Natural killer cell (primary cell): ENCODE results near the gene BRD8. TPM values are rescaled to one million over a fixed set of nuclear protein-coding genes. Genes with fewer than 3 reads are reported as not detected.
"Not testable (repeated sequence)": the region's sequence is repeated elsewhere in the genome, so short reads cannot be mapped to it uniquely, and the experiment has no call there.

Experiments
- ATAC-seq, 3 donors: fragments of 150-1000 bp in 2 of 3; fragments of 200-7000 bp in 1 of 3; cut with Tn5 transposase; 1 replicate in 1 of 3; 2 replicates in 2 of 3; pipeline ENCODE4 v1.10.0; 2021; ENCODE audit warnings: mild to moderate bottlenecking in 2 of 3, moderate library complexity in 2 of 3
- DNase-seq, 2 donors: peaks; one replicate each; pipeline versions ENCODE4 v3.0.0 to v3.0.0-alpha.2; 2013 to 2021; ENCODE audit warnings: mixed read lengths in 1 of 2
- H3K27ac ChIP-seq: one replicate; pipeline ENCODE4 v1.5.1; 2013; ENCODE audit warnings: mild to moderate bottlenecking, low read length
- H3K27me3 ChIP-seq: one replicate; pipeline ENCODE4 v1.6.1; 2013; ENCODE audit warnings: low read length; ENCODE audit not compliant: control insufficient read depth, insufficient read depth
- H3K36me3 ChIP-seq: one replicate; pipeline ENCODE4 v1.6.1; 2013; ENCODE audit warnings: low read length; ENCODE audit not compliant: control insufficient read depth, insufficient read depth
- H3K4me1 ChIP-seq: one replicate; pipeline ENCODE4 v1.6.1; 2013; ENCODE audit warnings: low read length; ENCODE audit not compliant: control insufficient read depth, insufficient read depth
- H3K4me3 ChIP-seq: one replicate; pipeline ENCODE4 v1.5.1; 2013; ENCODE audit warnings: low read length
- H3K9me3 ChIP-seq: one replicate; pipeline ENCODE4 v1.6.1; 2013; ENCODE audit warnings: low read length; ENCODE audit not compliant: control insufficient read depth, insufficient read depth
- H3K27ac Mint-ChIP-seq, 2 donors: one replicate each; pipeline ENCODE4 v1.8.0; 2022; ENCODE audit warnings: mild to moderate bottlenecking in 2 of 2, mixed read lengths in 2 of 2, moderate library complexity in 1 of 2
- H3K27me3 Mint-ChIP-seq, 2 donors: one replicate each; pipeline ENCODE4 v1.8.0; 2022; ENCODE audit warnings: low read depth in 2 of 2, mixed read lengths in 2 of 2
- H3K36me3 Mint-ChIP-seq: one replicate; pipeline ENCODE4 v1.8.0; 2022; ENCODE audit warnings: mixed read lengths
- H3K4me1 Mint-ChIP-seq, 2 donors: one replicate each; pipeline ENCODE4 v1.8.0; 2022; ENCODE audit warnings: mixed read lengths in 2 of 2
- H3K4me3 Mint-ChIP-seq: one replicate; pipeline ENCODE4 v1.8.0; 2022; ENCODE audit warnings: mild to moderate bottlenecking, moderate library complexity, mixed read lengths
- H3K9me3 Mint-ChIP-seq, 2 donors: one replicate each; pipeline ENCODE4 v1.8.0; 2022; ENCODE audit warnings: mixed read lengths in 2 of 2
- CTCF ChIP-seq: fragments of 200-600 bp; IDR thresholded peaks from one replicate; pipeline ENCODE4 v1.8.0; 2022; ENCODE audit warnings: antibody characterized with exemption
- WGBS: methylation state at CpG from one replicate; pipeline ENCODE4 v1.1.7; 2013; ENCODE audit warnings: missing lambda C conversion rate; ENCODE audit not compliant: insufficient coverage; 5-methylcytosine and 5-hydroxymethylcytosine counted together
- intact Hi-C: fragments of 100-400 bp; cut with micrococcal nuclease; formaldehyde crosslinking; loops from one replicate; pipeline ENCODE4 v1.14.2; 2022
- total RNA-seq, 4 donors: library from RNA; stranded (reverse); fragments of 120-200 nt in 1 of 4; gene quantifications; one replicate each; pipeline versions ENCODE4 v1.2.3 to v1.2.4, GENCODE V29; 2013 to 2022

The BRD8 gene
- total RNA-seq, 3 donors from 2014 or later (not counting 1 experiment from before 2014, with no cell fraction given) = 26.1 to 36.5 (median 34.1) TPM

DNA sequence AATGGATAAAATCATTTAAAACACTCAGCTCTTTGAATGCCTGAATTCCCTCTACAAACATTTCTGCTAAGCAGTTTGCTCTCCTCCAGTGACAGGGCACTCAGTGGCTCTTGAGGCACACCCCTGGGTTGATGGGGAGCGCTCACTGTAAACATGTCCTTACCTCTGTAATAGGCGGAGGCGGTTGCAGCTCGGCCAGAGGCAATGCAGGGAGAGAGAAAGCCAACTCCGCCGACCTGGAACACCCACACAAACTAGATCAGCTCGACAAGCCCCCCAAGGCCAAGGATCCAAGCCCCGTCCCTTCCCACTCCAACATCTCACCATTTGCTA lies 34.4 kb upstream of the BRD8 start:
- H3K4me1 Mint-ChIP-seq = peaks cover 20 to 29% of the 10 kb centered on the region in 2 donors
- peak overlapping the region; percentile 96 to 99 for H3K27ac Mint-ChIP-seq
- ATAC-seq = peak; percentile 17 to 37 (median 30)
- no peaks in the 10 kb centered on the region for H3K27me3 ChIP-seq
- H3K9me3 ChIP-seq = no peaks in the 10 kb centered on the region
- 0% methylated on average over 8 of the region's 8 CpGs for whole genome bisulfite sequencing
- H3K36me3 Mint-ChIP-seq = no peaks in the 10 kb centered on the region
- H3K27me3 Mint-ChIP-seq = no peaks in the 10 kb centered on the region
- H3K36me3 ChIP-seq = peaks cover 8% of the 10 kb centered on the region
- H3K27ac ChIP-seq = peak overlapping the region; percentile 73
- intact Hi-C loops = loop anchor here (1.0 to 2.0 kb wide), 2 partner anchors 34 to 124 kb away; partner anchors contain the start of gene BRD8
- H3K4me3 ChIP-seq = peak overlapping the region; percentile 90
- H3K4me3 Mint-ChIP-seq = peak overlapping the region; percentile 99
- no peak for TF ChIP-seq CTCF
- no peaks in the 10 kb centered on the region for H3K9me3 Mint-ChIP-seq
- peaks cover 16% of the 10 kb centered on the region for H3K4me1 ChIP-seq
- peak in 1 of 2 donors; percentile 45 for DNase-seq

GRCh38 chr5:138210985-138211384 lies 32.6 kb upstream of the BRD8 start:
- ATAC-seq (no peak), DNase-seq (no peak)
- H3K27me3 ChIP-seq = no peaks in the 10 kb centered on the region
- TF ChIP-seq CTCF = no peak
- Mint-ChIP-seq H3K9me3 (no peaks in the 10 kb centered on the region), H3K27me3 (no peaks in the 10 kb centered on the region), H3K4me1 (peaks cover 20 to 29% of the 10 kb centered on the region in 2 donors), H3K4me3 (peak overlapping the region; percentile 75), H3K36me3 (no peaks in the 10 kb centered on the region), H3K27ac (no peak overlapping the region)
- WGBS = 97% methylated on average over 3 of the region's 3 CpGs
- H3K9me3 ChIP-seq = no peaks in the 10 kb centered on the region
- intact Hi-C loops = no loop called here
- no peak overlapping the region for H3K4me3 ChIP-seq
- H3K4me1 ChIP-seq = peaks cover 16% of the 10 kb centered on the region
- H3K27ac ChIP-seq = no peak overlapping the region
- H3K36me3 ChIP-seq = peaks cover 14% of the 10 kb centered on the region

DNA sequence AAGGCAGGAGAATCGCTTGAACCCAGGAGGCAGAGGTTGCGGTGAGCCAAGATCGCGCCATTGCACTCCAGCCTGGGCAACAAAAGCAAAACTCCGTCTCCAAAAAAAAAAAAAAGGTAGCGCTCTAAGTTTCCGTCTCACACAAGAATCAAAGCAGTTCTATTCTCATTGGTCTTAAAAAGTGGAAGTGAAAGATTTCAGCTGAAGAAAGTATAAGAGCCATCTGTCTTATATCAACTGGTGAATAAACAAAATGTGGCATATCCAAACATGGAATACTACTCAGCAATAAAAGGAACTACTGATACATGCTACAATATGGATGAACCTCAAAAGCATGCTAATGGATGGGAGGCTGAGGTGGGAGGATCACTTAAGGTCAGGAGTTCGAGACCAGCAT lies 15.4 kb upstream of the BRD8 start:
- H3K27me3 ChIP-seq, H3K4me3 ChIP-seq, H3K9me3 ChIP-seq, ATAC-seq, H3K4me1 ChIP-seq, H3K4me1 Mint-ChIP-seq, intact Hi-C loops, H3K4me3 Mint-ChIP-seq, H3K27ac Mint-ChIP-seq, H3K9me3 Mint-ChIP-seq, H3K27me3 Mint-ChIP-seq, H3K27ac ChIP-seq, DNase-seq: not testable (repeated sequence)
- H3K36me3 Mint-ChIP-seq = peaks cover 12% of the 10 kb centered on the region
- WGBS = 100% methylated on average over 2 of the region's 8 CpGs
- H3K36me3 ChIP-seq = peaks cover 61% of the 10 kb centered on the region

DNA sequence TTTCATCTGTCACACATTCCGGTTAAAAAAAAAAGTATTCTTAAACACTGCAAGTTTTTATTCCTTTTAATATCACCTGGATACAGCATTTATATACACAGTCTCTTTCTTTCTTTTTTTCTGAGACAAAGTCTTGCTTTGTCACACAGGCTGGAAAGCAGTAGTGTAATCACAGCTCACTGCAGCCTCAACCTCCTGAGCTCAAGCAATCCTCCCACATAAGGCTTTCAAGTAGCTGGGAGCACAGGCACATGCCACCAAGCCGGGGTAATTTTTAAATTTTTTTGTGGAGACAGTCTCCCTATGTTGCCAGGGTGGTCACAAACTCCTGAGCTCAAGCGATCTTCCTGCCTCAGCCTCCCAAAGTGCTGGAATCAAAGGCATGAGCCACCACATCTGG lies 14.4 kb upstream of the BRD8 start:
- Histone ChIP-seq H3K27ac (no peak overlapping the region), H3K4me1 (no peaks in the 10 kb centered on the region), H3K27me3 (no peaks in the 10 kb centered on the region), H3K4me3 (no peak overlapping the region), H3K9me3 (no peaks in the 10 kb centered on the region), H3K36me3 (peaks cover 61% of the 10 kb centered on the region)
- no peak overlapping the region for H3K27ac Mint-ChIP-seq
- 95% methylated on average over 3 of the region's 3 CpGs for WGBS
- no peak overlapping the region for H3K4me3 Mint-ChIP-seq
- peaks cover 20% of the 10 kb centered on the region for H3K36me3 Mint-ChIP-seq
- ATAC-seq = no peak
- no peaks in the 10 kb centered on the region for H3K27me3 Mint-ChIP-seq
- no peak for DNase-seq
- intact Hi-C loops = no loop called here
- no peaks in the 10 kb centered on the region for H3K4me1 Mint-ChIP-seq
- H3K9me3 Mint-ChIP-seq = no peaks in the 10 kb centered on the region
- no peak for TF ChIP-seq CTCF
